ENCODE measurements around the gene GRHPR. TPM values are rescaled to one million over a fixed set of nuclear protein-coding genes. Genes with fewer than 3 reads are reported as not detected.

The GRHPR gene
- total RNA-seq, 2 donors from 2014 or later, result 105 to 128 TPM

DNA sequence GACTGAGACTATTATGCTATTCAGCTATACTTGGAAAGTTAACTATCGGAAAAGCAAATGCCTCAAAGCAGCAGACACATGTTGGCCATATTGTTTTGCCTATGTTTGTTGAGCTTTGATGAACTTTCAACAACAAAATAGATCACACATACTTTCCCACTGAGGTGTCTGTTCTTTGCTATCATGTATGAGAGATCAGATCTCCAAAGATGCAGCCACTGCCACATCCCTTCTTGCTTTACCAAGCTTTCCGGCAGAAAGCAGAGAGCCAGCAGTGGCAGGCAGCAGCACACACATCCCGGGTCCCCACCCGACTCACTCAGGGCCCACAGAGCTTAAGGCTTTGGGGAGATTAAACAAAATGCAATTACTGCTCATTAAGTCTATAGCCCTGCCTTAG, 23.9 kb downstream of the GRHPR start:
- Mint-ChIP-seq H3K4me3 (no peak overlapping the region), H3K27me3 (ENCODE audit: insufficient read depth) (no peaks in the 10 kb centered on the region), H3K9me3 (no peaks in the 10 kb centered on the region), H3K27ac (no peak overlapping the region), H3K36me3 (ENCODE audit: low read depth) (peaks cover 50% of the 10 kb centered on the region), H3K4me1 (peaks cover 25% of the 10 kb centered on the region)
- no peak overlapping the region for H3K4me3 ChIP-seq (ENCODE audit: low read length)
- H3K27me3 ChIP-seq (ENCODE audit: control insufficient read depth, insufficient read depth, low read length, poor library complexity, severe bottlenecking), result no peaks in the 10 kb centered on the region
- no peak for DNase-seq
- TF ChIP-seq, protein P1, sequence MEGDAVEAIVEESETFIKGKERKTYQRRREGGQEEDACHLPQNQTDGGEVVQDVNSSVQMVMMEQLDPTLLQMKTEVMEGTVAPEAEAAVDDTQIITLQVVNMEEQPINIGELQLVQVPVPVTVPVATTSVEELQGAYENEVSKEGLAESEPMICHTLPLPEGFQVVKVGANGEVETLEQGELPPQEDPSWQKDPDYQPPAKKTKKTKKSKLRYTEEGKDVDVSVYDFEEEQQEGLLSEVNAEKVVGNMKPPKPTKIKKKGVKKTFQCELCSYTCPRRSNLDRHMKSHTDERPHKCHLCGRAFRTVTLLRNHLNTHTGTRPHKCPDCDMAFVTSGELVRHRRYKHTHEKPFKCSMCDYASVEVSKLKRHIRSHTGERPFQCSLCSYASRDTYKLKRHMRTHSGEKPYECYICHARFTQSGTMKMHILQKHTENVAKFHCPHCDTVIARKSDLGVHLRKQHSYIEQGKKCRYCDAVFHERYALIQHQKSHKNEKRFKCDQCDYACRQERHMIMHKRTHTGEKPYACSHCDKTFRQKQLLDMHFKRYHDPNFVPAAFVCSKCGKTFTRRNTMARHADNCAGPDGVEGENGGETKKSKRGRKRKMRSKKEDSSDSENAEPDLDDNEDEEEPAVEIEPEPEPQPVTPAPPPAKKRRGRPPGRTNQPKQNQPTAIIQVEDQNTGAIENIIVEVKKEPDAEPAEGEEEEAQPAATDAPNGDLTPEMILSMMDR (conservative IDR thresholded peaks at IDR 0.05), result no peak
- WGBS, 2 experiments (ENCODE audit: insufficient coverage in 1 of 2, insufficient read length in 1 of 2), result 57 to 95% methylated on average over 1 to 4 of the region's 4 CpGs
- H3K4me1 ChIP-seq (ENCODE audit: control insufficient read depth, insufficient read depth, low read length), result peaks cover 2% of the 10 kb centered on the region
- no peaks in the 10 kb centered on the region for H3K9me3 ChIP-seq (ENCODE audit: control insufficient read depth, low read length)
- no peak overlapping the region for H3K27ac ChIP-seq (ENCODE audit: low read depth, low read length)
- no peak overlapping the region for H3K9ac ChIP-seq (ENCODE audit: extremely low read depth, low read length, poor library complexity, severe bottlenecking)
- H3K36me3 ChIP-seq (ENCODE audit: control insufficient read depth, insufficient read depth, low read length), result peaks cover 34% of the 10 kb centered on the region

DNA sequence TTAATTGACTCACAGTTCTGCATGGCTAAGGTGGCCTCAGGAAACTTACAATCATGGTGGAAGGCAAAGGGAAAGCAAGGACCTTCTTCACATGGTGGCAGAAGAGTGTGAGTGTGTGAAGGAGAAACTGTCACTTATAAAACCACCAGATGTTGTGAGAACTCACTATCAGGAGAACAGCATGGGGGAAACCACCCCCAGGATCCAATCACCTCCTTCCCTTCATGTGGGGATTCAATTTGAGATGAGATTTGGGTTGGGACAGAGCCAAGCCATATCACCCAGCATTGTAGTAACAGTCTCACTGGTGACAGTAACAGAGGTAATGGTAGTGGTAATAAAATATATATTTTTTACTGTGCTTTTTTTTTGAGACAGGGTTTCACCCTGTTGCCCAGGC, 24.6 kb downstream of the GRHPR start:
- Mint-ChIP-seq H3K36me3 (ENCODE audit: low read depth) (peaks cover 45% of the 10 kb centered on the region), H3K9me3 (no peaks in the 10 kb centered on the region), H3K4me1 (peaks cover 25% of the 10 kb centered on the region), H3K27me3 (ENCODE audit: insufficient read depth) (no peaks in the 10 kb centered on the region), H3K4me3 (no peak overlapping the region), H3K27ac (no peak overlapping the region)
- Histone ChIP-seq H3K27ac (ENCODE audit: low read depth, low read length) (no peak overlapping the region), H3K27me3 (ENCODE audit: control insufficient read depth, insufficient read depth, low read length, poor library complexity, severe bottlenecking) (no peaks in the 10 kb centered on the region), H3K36me3 (ENCODE audit: control insufficient read depth, insufficient read depth, low read length) (peaks cover 28% of the 10 kb centered on the region), H3K4me3 (ENCODE audit: low read length) (no peak overlapping the region), H3K9ac (ENCODE audit: extremely low read depth, low read length, poor library complexity, severe bottlenecking) (no peak overlapping the region), H3K4me1 (ENCODE audit: control insufficient read depth, insufficient read depth, low read length) (peaks cover 2% of the 10 kb centered on the region), H3K9me3 (ENCODE audit: control insufficient read depth, low read length) (no peaks in the 10 kb centered on the region)
- DNase-seq, result no peak
- TF ChIP-seq, protein P1 (conservative IDR thresholded peaks at IDR 0.05), result no peak

DNA sequence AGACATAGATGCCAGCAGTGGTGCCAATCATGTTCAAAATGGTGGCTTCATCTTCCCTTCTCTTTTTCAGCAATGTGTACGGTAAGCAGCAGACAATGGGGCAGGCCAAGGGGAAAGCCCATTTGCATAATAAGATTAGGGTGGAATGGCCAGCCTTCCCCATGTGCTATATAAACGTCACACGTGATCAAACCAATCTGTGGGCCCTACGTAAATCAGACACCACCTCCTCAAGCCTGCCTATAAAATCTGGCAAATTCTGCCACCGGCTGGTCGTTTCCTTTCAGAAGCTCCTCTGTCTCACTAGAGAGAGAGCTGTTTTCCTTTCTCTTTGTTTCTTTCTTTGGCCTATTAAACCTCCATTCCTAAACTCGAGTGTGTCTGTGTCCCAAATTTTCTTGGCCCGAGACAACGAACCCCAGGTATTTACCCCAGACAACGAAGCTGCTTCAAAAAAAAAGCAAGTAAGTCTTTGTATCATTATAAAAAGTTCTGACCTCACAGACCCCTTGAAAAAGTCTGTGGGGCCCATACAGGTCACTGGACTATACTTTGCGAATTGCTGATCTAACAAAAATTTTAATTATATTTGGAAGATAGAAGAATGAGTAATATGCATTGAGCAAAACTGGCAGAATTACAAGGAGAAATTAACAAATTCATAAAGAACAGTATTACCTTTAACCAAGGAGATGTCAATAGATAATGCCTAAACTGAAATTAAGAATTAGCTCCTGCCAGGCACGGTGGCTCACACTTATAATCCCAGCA, 27.6 kb downstream of the GRHPR start:
- Histone ChIP-seq H3K27ac (ENCODE audit: low read depth, low read length) (peak overlapping the region; percentile 75), H3K9ac (ENCODE audit: extremely low read depth, low read length, poor library complexity, severe bottlenecking) (no peak overlapping the region), H3K9me3 (ENCODE audit: control insufficient read depth, low read length) (peaks cover 2% of the 10 kb centered on the region), H3K27me3 (ENCODE audit: control insufficient read depth, insufficient read depth, low read length, poor library complexity, severe bottlenecking) (no peaks in the 10 kb centered on the region), H3K4me1 (ENCODE audit: control insufficient read depth, insufficient read depth, low read length) (peaks cover 2% of the 10 kb centered on the region), H3K4me3 (ENCODE audit: low read length) (no peak overlapping the region), H3K36me3 (ENCODE audit: control insufficient read depth, insufficient read depth, low read length) (peaks cover 12% of the 10 kb centered on the region)
- TF ChIP-seq, protein P1 (conservative IDR thresholded peaks at IDR 0.05), result no peak
- peak; percentile 57 for DNase-seq
- peaks cover 21% of the 10 kb centered on the region for H3K4me1 Mint-ChIP-seq
- WGBS, 2 experiments (ENCODE audit: insufficient coverage in 1 of 2, insufficient read length in 1 of 2), result 83 to 86% methylated on average over 9 to 12 of the region's 12 CpGs
- H3K27ac Mint-ChIP-seq, result peak overlapping the region; percentile 80
- peaks cover 3% of the 10 kb centered on the region for H3K9me3 Mint-ChIP-seq
- H3K36me3 Mint-ChIP-seq (ENCODE audit: low read depth), result peaks cover 30% of the 10 kb centered on the region
- H3K4me3 Mint-ChIP-seq, result no peak overlapping the region
- no peaks in the 10 kb centered on the region for H3K27me3 Mint-ChIP-seq (ENCODE audit: insufficient read depth)
